ENCODE measurements around the gene ZFR2. TPM values are rescaled to one million over a fixed set of nuclear protein-coding genes. Genes with fewer than 3 reads are reported as not detected.

Gene ZFR2
- total RNA-seq, 1 experiment from 2014 or later, result not detected

Small RNA genes within 50 kb of the gene (small RNA-seq; reads per million reads assigned to genes)
- not detected for gene AC005777.1

Other genes starting within 250 kb of the ZFR2 start
- 27.8 and 33.4 TPM in 2 replicates for gene CACTIN, start 242.2 kb downstream of the ZFR2 start, total RNA-seq (2014; rRNA removed; shearing (Covaris generic))
- 8.9 and 15.5 TPM in 2 replicates for gene PIP5K1C, start 168.6 kb downstream of the ZFR2 start, total RNA-seq (2014; rRNA removed; shearing (Covaris generic))
- gene TJP3, start 160.7 kb downstream of the ZFR2 start, total RNA-seq (2014; rRNA removed; shearing (Covaris generic)), result 0.03 TPM in 1 of 2 replicates, not detected in the other
- gene APBA3, start 107.3 kb downstream of the ZFR2 start, total RNA-seq (2014; rRNA removed; shearing (Covaris generic)), result 16.9 and 19.3 TPM in 2 replicates
- gene MRPL54, start 106.4 kb downstream of the ZFR2 start, total RNA-seq (2014; rRNA removed; shearing (Covaris generic)), result 50.0 and 107 TPM in 2 replicates
- not detected in 2 replicates for gene RAX2, start 96.8 kb downstream of the ZFR2 start, total RNA-seq (2014; rRNA removed; shearing (Covaris generic))
- gene MATK, start 82.7 kb downstream of the ZFR2 start, total RNA-seq (2014; rRNA removed; shearing (Covaris generic)), result not detected in 2 replicates
- not detected in 2 replicates for gene ATCAY, start 11.6 kb upstream of the ZFR2 start, total RNA-seq (2014; rRNA removed; shearing (Covaris generic))
- not detected in 2 replicates for gene NMRK2, start 64.0 kb upstream of the ZFR2 start, total RNA-seq (2014; rRNA removed; shearing (Covaris generic))
- 46.8 and 54.7 TPM in 2 replicates for gene DAPK3, start 102.1 kb upstream of the ZFR2 start, total RNA-seq (2014; rRNA removed; shearing (Covaris generic))
- 1,252 and 1,397 TPM in 2 replicates for gene EEF2, start 116.4 kb upstream of the ZFR2 start, total RNA-seq (2014; rRNA removed; shearing (Covaris generic))
- gene PIAS4, start 138.7 kb upstream of the ZFR2 start, total RNA-seq (2014; rRNA removed; shearing (Covaris generic)), result 15.1 and 20.0 TPM in 2 replicates
- 8.8 and 17.2 TPM in 2 replicates for gene ZBTB7A, start 197.9 kb upstream of the ZFR2 start, total RNA-seq (2014; rRNA removed; shearing (Covaris generic))